Islet precursor cell (in vitro differentiated cells): ENCODE measurements around the gene MOB3B.

Experiments
- DNase-seq: peaks from one replicate; pipeline ENCODE4 v3.0.0-alpha.2; 2018

Gene MOB3B

DNA sequence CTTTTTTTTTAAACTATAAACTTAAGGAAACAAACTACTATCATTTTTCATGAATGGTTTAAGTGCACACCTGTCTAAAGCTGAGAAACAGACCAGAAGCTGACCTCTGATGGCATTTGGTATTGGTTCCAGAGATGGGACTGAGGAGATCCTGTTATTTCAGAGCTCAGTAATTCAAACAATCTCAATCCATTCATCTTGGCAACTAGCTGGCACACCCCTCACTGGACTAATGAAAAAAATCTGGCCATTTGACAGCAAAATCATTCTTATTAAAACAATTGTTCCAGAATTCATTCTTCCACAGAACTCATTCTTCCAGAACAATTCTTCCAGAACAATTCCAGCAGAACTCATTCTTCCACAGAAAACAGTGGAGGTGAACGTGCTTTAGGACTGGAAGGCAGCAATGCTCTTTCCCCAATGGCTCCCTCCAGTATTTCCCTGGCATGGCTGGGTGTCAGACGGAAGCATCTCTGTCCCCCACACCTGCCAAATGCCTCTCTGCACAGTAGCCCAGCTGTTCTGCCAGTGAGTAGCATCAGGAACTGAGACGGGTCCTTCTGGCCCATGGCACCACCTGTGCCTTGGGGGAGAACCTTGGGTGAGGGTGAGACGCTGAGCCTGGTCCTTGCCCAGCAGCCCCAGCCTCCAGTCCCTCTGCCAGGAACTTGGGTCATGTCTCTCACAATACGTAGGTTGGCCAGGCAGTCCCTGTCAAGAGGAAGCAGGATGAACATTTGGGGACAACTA, 145.2 kb downstream of the MOB3B start:
- no peak for DNase-seq

GRCh38 chr9:27383524-27383923, 146.1 kb downstream of the MOB3B start:
- no peak for DNase-seq

DNA sequence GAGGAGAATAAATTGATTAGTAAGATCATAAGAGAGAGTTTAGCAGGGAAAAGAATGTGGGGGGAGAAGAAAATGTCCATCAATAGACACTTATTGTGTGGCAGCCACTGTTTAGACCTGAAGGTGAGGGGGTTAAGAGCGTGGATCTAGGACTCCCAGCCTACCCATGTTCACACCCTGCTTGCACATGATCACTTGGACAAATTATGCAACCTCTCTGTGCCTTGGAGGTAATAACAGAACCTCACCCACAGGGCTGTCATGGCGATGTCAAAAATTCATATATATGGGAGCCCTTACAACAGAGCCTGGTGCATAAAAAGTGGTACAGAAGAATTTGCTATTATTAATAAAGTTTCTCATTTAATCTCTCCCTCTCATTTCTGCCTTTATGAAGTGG, 146.6 kb downstream of the MOB3B start:
- no peak for DNase-seq

DNA sequence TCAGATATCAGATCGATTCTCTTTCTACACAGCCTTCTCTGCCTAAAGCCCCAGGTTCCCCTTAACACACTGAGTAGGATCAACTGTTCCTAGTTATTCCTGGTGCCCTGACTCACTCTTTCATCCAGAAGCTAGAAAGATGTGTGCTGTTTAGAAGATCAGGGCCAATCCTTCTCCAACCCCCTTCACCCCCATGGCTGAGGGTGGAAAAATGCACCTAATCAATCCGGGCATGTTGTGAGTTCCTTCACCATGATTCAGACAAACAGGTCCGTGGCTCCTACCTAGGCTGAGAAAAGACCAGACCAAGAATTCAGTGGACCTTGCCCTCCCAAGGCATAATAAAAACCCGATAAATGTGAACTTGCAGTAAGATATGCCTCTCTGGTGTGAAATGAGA, 147.3 kb downstream of the MOB3B start:
- DNase-seq, result no peak

- no peak for DNase-seq
These were observed 150.0 kb downstream of the MOB3B start for GRCh38 chr9:27379311-27380251.

GRCh38 chr9:27377811-27378456, 151.7 kb downstream of the MOB3B start:
- DNase-seq, result no peak

DNA sequence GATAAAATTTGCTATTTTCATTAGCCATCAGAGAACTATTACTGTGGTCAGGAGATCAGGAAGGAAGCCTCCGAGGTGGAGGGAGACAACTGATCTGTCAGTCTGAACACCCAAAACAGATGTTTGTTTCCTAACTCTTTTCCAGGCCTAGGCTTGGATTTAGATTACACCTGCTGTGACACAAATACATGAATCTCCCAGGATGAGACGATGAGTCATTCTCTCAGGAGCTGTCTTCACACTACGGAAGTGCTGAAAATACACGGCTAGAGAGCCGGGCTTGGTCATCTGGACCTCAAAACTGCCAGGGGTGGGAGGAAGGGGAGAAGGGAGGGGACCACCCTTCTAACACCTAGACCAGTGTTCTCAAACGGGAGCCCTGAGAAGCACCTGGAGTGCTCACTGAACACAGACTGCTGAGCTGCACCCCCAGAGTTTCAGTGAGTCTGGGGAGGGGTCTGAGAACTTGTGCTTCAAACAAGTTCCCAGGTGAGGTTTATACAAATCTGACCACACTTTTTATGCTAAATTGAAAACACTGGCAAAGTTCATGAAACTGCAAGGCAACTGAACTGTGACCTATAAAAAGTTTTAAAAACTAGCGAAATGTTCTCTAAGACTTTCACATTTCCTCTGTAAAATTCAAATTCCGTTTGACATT, 152.3 kb downstream of the MOB3B start:
- DNase-seq, result no peak

- no peak for DNase-seq
These were observed 155.8 kb downstream of the MOB3B start for GRCh38 chr9:27373851-27374250.

GRCh38 chr9:27372615-27373014, 157.0 kb downstream of the MOB3B start:
- no peak for DNase-seq

GRCh38 chr9:27371382-27371781, 158.2 kb downstream of the MOB3B start:
- DNase-seq, result no peak

DNA sequence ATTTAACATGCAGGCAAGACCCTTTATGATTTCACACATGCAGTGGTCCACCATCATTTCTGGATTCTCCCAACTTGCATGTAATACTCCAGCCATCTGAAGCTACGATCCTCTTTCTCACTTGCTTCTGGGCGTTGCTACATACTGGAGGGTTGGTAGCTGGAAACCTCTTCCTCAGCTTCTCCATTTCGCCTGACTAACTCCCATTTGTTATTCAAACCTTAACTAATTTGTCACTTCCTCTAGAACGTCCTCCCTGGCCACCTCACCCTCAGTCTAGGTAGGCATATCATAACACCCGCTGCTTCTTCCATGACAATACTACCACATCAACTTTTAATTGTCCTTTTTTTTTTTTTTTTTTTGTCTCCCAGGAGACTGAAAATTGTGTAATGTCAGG, 160.0 kb downstream of the MOB3B start:
- DNase-seq, result no peak

GRCh38 chr9:27368316-27368985, 161.2 kb downstream of the MOB3B start:
- no peak for DNase-seq

- DNase-seq, result no peak
These were observed 161.7 kb downstream of the MOB3B start for GRCh38 chr9:27367921-27368315.

GRCh38 chr9:27367175-27367798, 162.3 kb downstream of the MOB3B start:
- DNase-seq, result no peak

DNA sequence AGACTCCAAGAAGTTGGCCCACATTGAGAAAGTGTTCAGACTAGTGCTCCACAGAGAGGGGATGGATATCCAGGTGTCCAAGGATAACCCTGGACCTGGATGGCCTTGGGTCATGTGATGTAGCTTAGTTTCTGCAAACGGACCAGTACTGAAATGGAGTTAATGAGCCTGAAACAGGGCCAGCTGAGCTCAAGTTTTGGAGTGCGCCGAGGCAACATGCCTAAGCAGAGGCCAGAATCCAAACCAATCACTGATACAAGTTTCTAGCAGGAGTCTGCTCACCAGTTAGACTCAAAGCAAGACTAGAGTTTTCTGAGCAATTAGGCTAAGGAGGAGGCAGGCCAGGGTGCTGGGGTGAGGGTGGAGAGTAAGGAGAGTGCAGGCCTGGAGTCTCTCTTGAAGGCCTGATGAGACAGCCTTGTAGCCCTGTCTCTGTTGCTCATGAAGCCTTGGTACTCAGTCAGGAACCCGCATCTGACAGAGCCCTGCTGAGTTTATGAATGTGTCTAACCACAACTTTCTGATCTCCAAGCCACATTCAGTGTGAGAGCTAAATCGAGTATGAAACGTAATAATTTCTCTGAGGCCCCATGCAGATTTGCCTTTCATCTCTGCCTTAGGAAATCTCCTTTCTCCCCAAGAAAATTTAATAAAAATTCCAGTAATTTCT, 163.8 kb downstream of the MOB3B start:
- DNase-seq, result no peak

- DNase-seq, result peak; percentile 66
These were observed 167.0 kb downstream of the MOB3B start for GRCh38 chr9:27362447-27363210.

GRCh38 chr9:27361492-27361891, 168.1 kb downstream of the MOB3B start:
- no peak for DNase-seq

DNA sequence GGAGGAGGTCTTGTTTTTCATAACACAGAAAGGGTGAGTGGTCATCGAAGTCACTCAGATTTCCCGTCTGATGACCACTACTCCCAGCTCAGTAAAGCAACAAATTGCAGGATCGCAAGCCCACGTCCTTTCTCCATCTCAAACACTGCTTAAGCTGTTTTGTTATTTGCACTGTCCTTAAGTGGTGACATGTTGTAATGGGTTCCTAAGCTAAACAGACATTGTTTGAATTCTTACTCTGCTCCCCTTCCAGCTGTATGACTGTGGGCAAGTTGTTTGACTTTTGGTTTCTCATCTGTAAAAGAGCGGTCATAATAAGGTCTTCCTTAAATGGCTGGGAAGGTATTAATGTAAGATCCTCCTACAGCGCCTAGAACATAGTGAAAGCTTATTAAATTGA, 169.9 kb downstream of the MOB3B start:
- DNase-seq, result no peak

DNA sequence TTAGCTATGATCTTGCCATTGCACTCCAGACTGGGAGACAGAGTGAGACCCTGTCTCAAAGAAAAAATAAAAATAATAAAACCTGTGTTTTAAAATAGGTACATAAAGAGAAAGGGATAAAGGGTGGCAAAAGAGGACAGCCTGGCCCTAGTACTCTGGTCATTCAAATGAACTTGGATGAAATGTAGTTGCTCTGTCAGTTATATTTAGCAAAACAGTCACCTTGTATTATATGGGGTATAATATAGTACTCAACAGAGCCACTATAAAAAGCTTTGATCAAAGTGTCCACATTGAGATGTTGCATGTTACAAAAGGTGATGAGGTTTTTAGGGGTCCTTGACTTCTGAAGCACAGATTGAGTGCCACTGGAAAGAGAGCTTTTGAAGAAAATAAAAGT, 171.6 kb downstream of the MOB3B start:
- no peak for DNase-seq

GRCh38 chr9:27356446-27356845, 173.2 kb downstream of the MOB3B start:
- DNase-seq, result no peak

DNA sequence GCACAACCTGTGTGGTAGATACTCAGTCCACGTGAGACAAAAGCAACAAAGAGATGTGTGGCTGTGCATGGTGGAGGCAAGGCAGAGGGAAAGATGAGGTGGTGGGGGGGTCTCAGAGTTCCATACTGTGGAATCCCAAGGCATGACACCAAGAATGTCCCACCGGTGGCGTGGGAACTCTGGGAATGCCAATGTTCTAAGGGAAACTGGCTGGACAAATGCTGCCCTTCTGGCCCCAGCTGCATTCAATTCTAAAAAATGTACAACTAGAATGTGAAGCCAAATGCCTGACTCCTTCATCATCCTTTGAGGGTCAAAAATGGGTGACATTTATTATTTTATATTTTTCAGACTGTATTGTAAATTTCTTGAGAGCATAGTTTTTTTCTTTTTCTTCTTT, 174.4 kb downstream of the MOB3B start:
- no peak for DNase-seq
